ENCODE measurements around the gene KRTAP8-1. TPM values are rescaled to one million over a fixed set of nuclear protein-coding genes. Genes with fewer than 3 reads are reported as not detected.

Gene KRTAP8-1
- total RNA-seq, 1 experiment from 2014 or later, result not detected

Other genes with a start within 250 kb of the KRTAP8-1 start
- gene KRTAP22-2, start 222.9 kb downstream of the KRTAP8-1 start, total RNA-seq (2014; rRNA removed; shearing (Covaris generic)), result not detected in 2 replicates
- not detected in 2 replicates for gene KRTAP6-3, start 220.8 kb downstream of the KRTAP8-1 start, total RNA-seq (2014; rRNA removed; shearing (Covaris generic))
- gene KRTAP6-2, start 214.4 kb downstream of the KRTAP8-1 start, total RNA-seq (2014; rRNA removed; shearing (Covaris generic)), result not detected in 2 replicates
- gene KRTAP22-1, start 212.2 kb downstream of the KRTAP8-1 start, total RNA-seq (2014; rRNA removed; shearing (Covaris generic)), result not detected in 2 replicates
- gene KRTAP6-1, start 199.3 kb downstream of the KRTAP8-1 start, total RNA-seq (2014; rRNA removed; shearing (Covaris generic)), result not detected in 2 replicates
- gene KRTAP20-1, start 196.8 kb downstream of the KRTAP8-1 start, total RNA-seq (2014; rRNA removed; shearing (Covaris generic)), result not detected in 2 replicates
- gene KRTAP20-4, start 192.6 kb downstream of the KRTAP8-1 start, total RNA-seq (2014; rRNA removed; shearing (Covaris generic)), result not detected in 2 replicates
- gene KRTAP20-2, start 178.1 kb downstream of the KRTAP8-1 start, total RNA-seq (2014; rRNA removed; shearing (Covaris generic)), result not detected in 2 replicates
- not detected in 2 replicates for gene KRTAP20-3, start 170.4 kb downstream of the KRTAP8-1 start, total RNA-seq (2014; rRNA removed; shearing (Covaris generic))
- not detected in 2 replicates for gene KRTAP21-3, start 94.5 kb downstream of the KRTAP8-1 start, total RNA-seq (2014; rRNA removed; shearing (Covaris generic))
- not detected in 2 replicates for gene KRTAP21-2, start 66.0 kb downstream of the KRTAP8-1 start, total RNA-seq (2014; rRNA removed; shearing (Covaris generic))
- not detected in 2 replicates for gene KRTAP21-1, start 57.8 kb downstream of the KRTAP8-1 start, total RNA-seq (2014; rRNA removed; shearing (Covaris generic))
- not detected in 2 replicates for gene KRTAP7-1, start 16.5 kb upstream of the KRTAP8-1 start, total RNA-seq (2014; rRNA removed; shearing (Covaris generic))
- not detected in 2 replicates for gene KRTAP11-1, start 68.3 kb upstream of the KRTAP8-1 start, total RNA-seq (2014; rRNA removed; shearing (Covaris generic))
- not detected in 2 replicates for gene KRTAP19-8, start 225.2 kb upstream of the KRTAP8-1 start, total RNA-seq (2014; rRNA removed; shearing (Covaris generic))